Activated T-helper 2 cell treated with anti-CD3 and anti-CD28 coated beads, Interferon-gamma antibody, Interleukin-2, Interleukin-4, amounts not matched to agents 10 μg/mL and 5 μg/mL and 100 μg/mL, durations not matched to agents 14 hours and 24 hours and 36 hours (primary cell): Measurements from ENCODE around the gene EML3. TPM values are rescaled to one million over a fixed set of nuclear protein-coding genes. Genes with fewer than 3 reads are reported as not detected.

Source experiments
- DNase-seq: peaks from one replicate; pipeline ENCODE4 v3.0.0; 2021; ENCODE audit warnings: low spot score
- H3K27ac Mint-ChIP-seq: one replicate; pipeline ENCODE4 v1.8.0; 2021; ENCODE audit warnings: mixed read lengths
- H3K27me3 Mint-ChIP-seq: one replicate; pipeline ENCODE4 v1.8.0; 2021; ENCODE audit warnings: low read depth, mixed read lengths
- H3K36me3 Mint-ChIP-seq: one replicate; pipeline ENCODE4 v1.8.0; 2021; ENCODE audit warnings: low read depth, mixed read lengths
- H3K4me1 Mint-ChIP-seq: one replicate; pipeline ENCODE4 v1.8.0; 2021; ENCODE audit warnings: low read depth, mixed read lengths
- H3K4me3 Mint-ChIP-seq: one replicate; pipeline ENCODE4 v1.8.0; 2021; ENCODE audit warnings: low read depth, mild to moderate bottlenecking, moderate library complexity, mixed read lengths
- H3K9me3 Mint-ChIP-seq: one replicate; pipeline ENCODE4 v1.8.0; 2021; ENCODE audit warnings: mixed read lengths
- intact Hi-C: fragments of 100-400 bp; cut with micrococcal nuclease; formaldehyde crosslinking; loops from one replicate; pipeline ENCODE4 v1.15.1; 2023
- total RNA-seq: library from RNA; stranded (reverse); gene quantifications from 2 replicates; pipeline ENCODE4 v1.2.3, GENCODE V29; 2022

EML3 gene
- total RNA-seq, 1 donor from 2014 or later = 144 TPM

DNA sequence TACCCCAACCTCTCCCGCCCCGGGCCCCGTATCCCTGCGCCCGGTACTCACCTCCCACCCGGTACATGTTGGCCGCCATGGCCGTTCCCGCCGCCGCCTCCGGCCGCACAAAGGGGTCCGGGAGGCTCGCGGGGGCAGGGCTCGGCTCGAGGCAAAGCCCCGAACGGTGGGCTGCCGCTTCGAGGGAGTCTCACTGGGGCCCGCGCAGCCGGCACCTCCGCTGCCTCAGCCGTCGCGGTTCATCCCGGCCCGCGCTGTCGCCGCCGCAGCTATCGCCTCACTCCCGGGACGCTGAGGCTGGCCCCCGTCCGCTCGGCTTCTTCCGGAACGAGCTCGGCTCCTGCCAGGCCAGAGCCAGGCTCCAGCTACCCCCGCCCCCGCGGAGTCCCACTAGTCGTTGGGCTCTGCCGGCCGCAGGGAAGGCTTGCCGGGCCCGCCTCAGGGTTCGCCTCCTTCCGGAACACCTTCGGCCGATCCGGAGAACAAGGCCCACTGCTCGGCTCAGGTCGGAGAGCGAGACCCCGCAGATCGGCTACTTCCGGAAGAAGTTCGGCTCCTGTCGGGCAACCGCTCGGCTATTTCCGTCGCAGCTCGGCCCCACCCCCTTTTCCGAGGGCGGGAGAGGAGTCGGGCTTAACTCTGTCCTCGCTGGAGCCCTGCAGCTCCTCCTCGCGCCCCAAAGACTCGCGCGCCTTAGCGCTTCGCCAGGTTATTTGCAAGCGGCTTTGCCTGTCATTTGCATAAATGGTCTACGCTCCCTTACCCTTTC is 11.0 kb downstream of the EML3 start, which contains the start of gene MTA2:
Gene MTA2 (minus strand): TSS at position 494 of the 769 bp plus-strand sequence. CDS start 415 bp downstream, at position 79.
- Mint-ChIP-seq H3K36me3 (peaks cover 77% of the 10 kb centered on the region), H3K4me1 (peaks cover 41% of the 10 kb centered on the region), H3K27ac (peak within 1 kb of the TSS; percentile 95)

GRCh38 chr11:62601122-62601371 is 11.5 kb downstream of the EML3 start:
- Mint-ChIP-seq H3K27ac (peak overlapping the region; percentile 95), H3K27me3 (no peaks in the 10 kb centered on the region), H3K36me3 (peaks cover 77% of the 10 kb centered on the region), H3K4me3 (peak overlapping the region; percentile 91), H3K4me1 (peaks cover 41% of the 10 kb centered on the region), H3K9me3 (no peaks in the 10 kb centered on the region)
- intact Hi-C loops = loop anchor here (1.0 to 5.0 kb wide), 4 partner anchors 52 to 241 kb away; partner anchors contain the start of genes HNRNPUL2, INTS5, TTC9C and UQCC3
- no peak for DNase-seq

More for the DNA sequence above, 11.0 kb downstream of the EML3 start, which contains the start of gene MTA2:
- no peaks in the 10 kb centered on the region for H3K27me3 Mint-ChIP-seq
- DNase-seq = peak; percentile 100
- intact Hi-C loops = loop anchor here (1.0 to 5.0 kb wide), 4 partner anchors 51 to 241 kb away; partner anchors contain the start of genes HNRNPUL2, INTS5, TTC9C and UQCC3
- peak within 1 kb of the TSS; percentile 91 for H3K4me3 Mint-ChIP-seq
- no peaks in the 10 kb centered on the region for H3K9me3 Mint-ChIP-seq

GRCh38 chr11:62600367-62601121 is 12.0 kb downstream of the EML3 start:
- DNase-seq = no peak
- Mint-ChIP-seq H3K27me3 (no peaks in the 10 kb centered on the region), H3K4me1 (peaks cover 41% of the 10 kb centered on the region), H3K27ac (peak overlapping the region; percentile 95), H3K36me3 (peaks cover 77% of the 10 kb centered on the region), H3K9me3 (no peaks in the 10 kb centered on the region), H3K4me3 (peak overlapping the region; percentile 91)
- intact Hi-C loops = loop anchor here (1.0 to 5.0 kb wide), 4 partner anchors 52 to 242 kb away; partner anchors contain the start of genes HNRNPUL2, INTS5, TTC9C and UQCC3

DNA sequence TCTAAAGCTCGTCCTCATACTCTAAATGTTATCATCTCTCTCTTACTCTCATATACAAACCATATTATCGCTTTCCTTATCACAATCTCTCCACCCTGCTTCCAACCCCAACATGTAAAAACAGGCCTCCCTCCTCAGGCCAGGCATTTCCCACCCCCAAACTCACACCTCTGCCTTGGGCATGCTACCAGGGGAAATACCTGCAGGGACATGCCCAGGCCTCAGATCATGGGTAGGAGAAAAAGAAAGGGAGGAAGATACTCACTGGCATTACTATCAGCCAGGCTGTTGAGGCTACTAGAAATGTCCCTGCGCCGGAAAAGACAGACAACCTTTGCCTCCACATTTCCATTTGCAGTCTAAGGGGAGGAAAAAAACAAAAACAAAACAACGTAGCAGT is 12.7 kb downstream of the EML3 start:
- intact Hi-C loops = loop anchor here (1.0 to 5.0 kb wide), 4 partner anchors 9 to 242 kb away; partner anchors contain the start of genes HNRNPUL2, INTS5, TTC9C and TUT1
- peaks cover 41% of the 10 kb centered on the region for H3K4me1 Mint-ChIP-seq
- peaks cover 77% of the 10 kb centered on the region for H3K36me3 Mint-ChIP-seq
- H3K9me3 Mint-ChIP-seq = no peaks in the 10 kb centered on the region
- peak overlapping the region; percentile 95 for H3K27ac Mint-ChIP-seq
- no peaks in the 10 kb centered on the region for H3K27me3 Mint-ChIP-seq
- DNase-seq = no peak
- H3K4me3 Mint-ChIP-seq = peak overlapping the region; percentile 91

DNA sequence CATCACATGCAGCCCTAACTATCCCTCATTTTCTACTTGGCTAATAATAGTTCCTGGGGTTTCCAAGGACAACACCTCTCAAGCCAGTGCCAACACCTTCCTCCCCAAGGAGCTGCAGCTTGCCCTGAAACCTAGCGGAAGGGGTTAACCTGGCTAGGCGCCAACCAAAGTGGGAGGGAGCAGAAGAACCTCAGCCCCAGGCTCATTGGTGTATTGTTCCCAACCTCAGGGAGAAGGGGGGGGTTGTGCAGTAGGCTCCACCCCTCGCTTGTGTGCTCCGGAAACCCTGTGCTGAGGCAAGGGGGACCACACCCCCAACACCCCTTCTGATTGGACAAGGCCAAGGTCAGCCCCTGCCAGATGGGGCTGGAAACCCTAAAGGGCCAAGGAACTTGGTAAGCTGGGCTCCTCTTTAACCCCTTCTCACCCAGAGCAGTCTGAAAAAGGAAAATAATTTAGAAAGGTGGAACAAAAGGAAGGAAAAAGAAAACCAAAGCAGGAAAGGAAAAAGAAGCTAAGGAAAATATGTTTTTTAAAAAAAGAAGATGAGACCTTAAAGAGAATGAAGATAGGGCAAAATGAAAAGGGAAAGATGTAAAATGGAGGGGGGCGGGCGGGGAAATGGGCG is 13.4 kb downstream of the EML3 start:
- Mint-ChIP-seq H3K9me3 (no peaks in the 10 kb centered on the region), H3K36me3 (peaks cover 83% of the 10 kb centered on the region), H3K27ac (peak overlapping the region; percentile 95), H3K4me3 (peak overlapping the region; percentile 91), H3K4me1 (peaks cover 43% of the 10 kb centered on the region), H3K27me3 (no peaks in the 10 kb centered on the region)
- peak; percentile 97 for DNase-seq
- intact Hi-C loops = loop anchor here (1.0 kb wide), 1 partner anchor 8 kb away; the partner anchor contains the start of gene TUT1

- peaks cover 84% of the 10 kb centered on the region for H3K36me3 Mint-ChIP-seq
- no peaks in the 10 kb centered on the region for H3K27me3 Mint-ChIP-seq
- no peak for DNase-seq
- intact Hi-C loops = no loop called here
- H3K4me3 Mint-ChIP-seq = no peak overlapping the region
- H3K27ac Mint-ChIP-seq = no peak overlapping the region
- peaks cover 54% of the 10 kb centered on the region for H3K4me1 Mint-ChIP-seq
- no peaks in the 10 kb centered on the region for H3K9me3 Mint-ChIP-seq
These were observed 17.5 kb downstream of the EML3 start for GRCh38 chr11:62595124-62595523.

GRCh38 chr11:62593434-62594044 is 19.0 kb downstream of the EML3 start:
- intact Hi-C loops = loop anchor here (5.0 kb wide), 2 partner anchors 179 to 264 kb away; partner anchors contain the start of gene TAF6L
- Mint-ChIP-seq H3K27ac (peak overlapping the region; percentile 93), H3K36me3 (peaks cover 78% of the 10 kb centered on the region), H3K4me1 (peaks cover 41% of the 10 kb centered on the region), H3K4me3 (peak overlapping the region; percentile 77), H3K9me3 (no peaks in the 10 kb centered on the region), H3K27me3 (no peaks in the 10 kb centered on the region)
- peak; percentile 76 for DNase-seq

GRCh38 chr11:62592989-62593421 is 19.6 kb downstream of the EML3 start:
- no peak overlapping the region for H3K4me3 Mint-ChIP-seq
- peaks cover 36% of the 10 kb centered on the region for H3K4me1 Mint-ChIP-seq
- H3K27me3 Mint-ChIP-seq = no peaks in the 10 kb centered on the region
- DNase-seq = no peak
- H3K9me3 Mint-ChIP-seq = no peaks in the 10 kb centered on the region
- peaks cover 75% of the 10 kb centered on the region for H3K36me3 Mint-ChIP-seq
- H3K27ac Mint-ChIP-seq = peak overlapping the region; percentile 34
- intact Hi-C loops = loop anchor here (5.0 kb wide), 2 partner anchors 179 to 264 kb away; partner anchors contain the start of gene TAF6L

GRCh38 chr11:62592146-62592815 is 20.3 kb downstream of the EML3 start:
- H3K36me3 Mint-ChIP-seq = peaks cover 74% of the 10 kb centered on the region
- peak overlapping the region; percentile 93 for H3K27ac Mint-ChIP-seq
- peaks cover 31% of the 10 kb centered on the region for H3K4me1 Mint-ChIP-seq
- intact Hi-C loops = loop anchor here (5.0 kb wide), 2 partner anchors 180 to 265 kb away; partner anchors contain the start of gene TAF6L
- H3K27me3 Mint-ChIP-seq = no peaks in the 10 kb centered on the region
- H3K9me3 Mint-ChIP-seq = no peaks in the 10 kb centered on the region
- no peak for DNase-seq
- peak overlapping the region; percentile 94 for H3K4me3 Mint-ChIP-seq

DNA sequence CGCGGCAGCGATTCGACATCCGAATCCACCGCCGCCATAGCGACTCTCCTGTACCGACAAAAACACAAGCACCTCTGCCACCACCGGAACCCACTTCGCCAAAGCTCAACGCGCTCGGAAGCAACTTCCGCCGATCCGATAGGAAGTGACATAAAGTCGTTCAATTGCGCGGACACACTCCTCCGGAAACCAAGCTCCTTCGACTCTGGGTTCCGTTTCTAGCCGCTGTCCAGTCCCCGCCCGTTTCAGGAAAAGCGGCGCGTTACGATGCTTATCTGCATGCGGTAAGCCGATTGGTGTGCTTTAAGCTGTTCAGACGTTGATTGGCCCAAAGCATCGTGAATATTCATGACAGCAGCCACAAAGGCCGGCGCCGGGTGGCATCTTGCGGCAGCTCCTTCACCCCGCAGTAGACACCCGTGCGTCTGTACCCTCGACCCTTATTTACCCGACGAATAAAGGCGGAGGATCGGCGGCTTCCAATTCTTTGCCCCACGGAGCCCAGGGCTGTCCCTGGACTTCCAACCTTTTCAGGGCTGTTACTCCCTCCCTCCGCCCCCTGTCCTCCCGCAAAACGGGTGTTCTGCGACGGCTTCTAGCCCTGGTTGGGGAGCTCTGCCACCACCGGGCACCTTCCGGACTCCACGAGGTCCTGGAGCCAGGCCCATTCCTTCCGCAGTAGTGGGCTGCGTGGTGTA is 21.0 kb downstream of the EML3 start, which contains the start of gene TUT1:
Gene TUT1 (minus strand): TSS at position 76 of the 698 bp plus-strand sequence. CDS start 38 bp downstream, at position 38.
- Mint-ChIP-seq H3K9me3 (no peaks in the 10 kb centered on the region), H3K4me1 (peaks cover 28% of the 10 kb centered on the region), H3K36me3 (peaks cover 67% of the 10 kb centered on the region), H3K27ac (peak within 1 kb of the TSS; percentile 93), H3K27me3 (no peaks in the 10 kb centered on the region), H3K4me3 (peak within 1 kb of the TSS; percentile 94)
- DNase-seq = peak; percentile 97
- intact Hi-C loops = loop anchor here (1.0 to 5.0 kb wide), 10 partner anchors 8 to 266 kb away; partner anchors contain the start of genes C11orf98, CSKMT, GANAB and TAF6L
